ENCODE data around the gene HSPA12A. TPM values are rescaled to one million over a fixed set of nuclear protein-coding genes. Genes with fewer than 3 reads are reported as not detected.

HSPA12A gene
- total and polyA plus RNA-seq, 9 of the 15 experiments (the other 6 are each of a cell fraction or from before 2014, with no cell fraction given) = 0.01 to 0.18 (median 0.04) TPM; not detected in 4

- TF ChIP-seq, protein P1, sequence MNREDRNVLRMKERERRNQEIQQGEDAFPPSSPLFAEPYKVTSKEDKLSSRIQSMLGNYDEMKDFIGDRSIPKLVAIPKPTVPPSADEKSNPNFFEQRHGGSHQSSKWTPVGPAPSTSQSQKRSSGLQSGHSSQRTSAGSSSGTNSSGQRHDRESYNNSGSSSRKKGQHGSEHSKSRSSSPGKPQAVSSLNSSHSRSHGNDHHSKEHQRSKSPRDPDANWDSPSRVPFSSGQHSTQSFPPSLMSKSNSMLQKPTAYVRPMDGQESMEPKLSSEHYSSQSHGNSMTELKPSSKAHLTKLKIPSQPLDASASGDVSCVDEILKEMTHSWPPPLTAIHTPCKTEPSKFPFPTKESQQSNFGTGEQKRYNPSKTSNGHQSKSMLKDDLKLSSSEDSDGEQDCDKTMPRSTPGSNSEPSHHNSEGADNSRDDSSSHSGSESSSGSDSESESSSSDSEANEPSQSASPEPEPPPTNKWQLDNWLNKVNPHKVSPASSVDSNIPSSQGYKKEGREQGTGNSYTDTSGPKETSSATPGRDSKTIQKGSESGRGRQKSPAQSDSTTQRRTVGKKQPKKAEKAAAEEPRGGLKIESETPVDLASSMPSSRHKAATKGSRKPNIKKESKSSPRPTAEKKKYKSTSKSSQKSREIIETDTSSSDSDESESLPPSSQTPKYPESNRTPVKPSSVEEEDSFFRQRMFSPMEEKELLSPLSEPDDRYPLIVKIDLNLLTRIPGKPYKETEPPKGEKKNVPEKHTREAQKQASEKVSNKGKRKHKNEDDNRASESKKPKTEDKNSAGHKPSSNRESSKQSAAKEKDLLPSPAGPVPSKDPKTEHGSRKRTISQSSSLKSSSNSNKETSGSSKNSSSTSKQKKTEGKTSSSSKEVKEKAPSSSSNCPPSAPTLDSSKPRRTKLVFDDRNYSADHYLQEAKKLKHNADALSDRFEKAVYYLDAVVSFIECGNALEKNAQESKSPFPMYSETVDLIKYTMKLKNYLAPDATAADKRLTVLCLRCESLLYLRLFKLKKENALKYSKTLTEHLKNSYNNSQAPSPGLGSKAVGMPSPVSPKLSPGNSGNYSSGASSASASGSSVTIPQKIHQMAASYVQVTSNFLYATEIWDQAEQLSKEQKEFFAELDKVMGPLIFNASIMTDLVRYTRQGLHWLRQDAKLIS (CRISPR knock-in tag; IDR thresholded peaks at IDR 0.05) = no peak
These were observed 83.2 kb downstream of the HSPA12A start (continued) for GRCh38 chr10:116659049-116659670.

GRCh38 chr10:116657863-116658551 lies 84.4 kb downstream of the HSPA12A start:
- CTCF ChIA-PET (ENCODE audit: low intra/inter-chr PET ratio) = no interaction called here
- Histone ChIP-seq H3K4me1 (replicated peaks in 1 of 2; ENCODE audit: control insufficient read depth in 2 of 2, insufficient read depth in 2 of 2, low read length in 2 of 2) (no peaks in the 10 kb centered on the region), H3K27me3 (ENCODE audit: control insufficient read depth in 2 of 2, insufficient read depth in 2 of 2, low read length in 2 of 2) (no peaks in the 10 kb centered on the region; a peak in 1 of 5 replicates), H3K9me1 (ENCODE audit: control insufficient read depth, insufficient read depth, low read length) (no peaks in the 10 kb centered on the region), H2AFZ (ENCODE audit: low read depth, low read length) (no peak overlapping the region), H3K27ac (ENCODE audit: extremely low read depth, low read depth, low read length) (no peak overlapping the region), H4K20me1 (replicated peaks; ENCODE audit: control insufficient read depth, insufficient read depth, low read length) (no peaks in the 10 kb centered on the region), H3K9ac (ENCODE audit: insufficient read depth in 1 of 2, low read depth in 2 of 2, low read length in 2 of 2) (no peak overlapping the region), H3K36me3 (ENCODE audit: control insufficient read depth, insufficient read depth, low read length) (no peaks in the 10 kb centered on the region), H3K9me3 (replicated peaks; ENCODE audit: control insufficient read depth, insufficient read depth, low read depth, low read length) (no peaks in the 10 kb centered on the region), H3K4me3 (no peak overlapping the region), H3K4me2 (ENCODE audit: insufficient read depth, low read length) (no peak overlapping the region), H3K79me2 (ENCODE audit: control insufficient read depth, insufficient read depth, low read length) (no peaks in the 10 kb centered on the region)
- DNase-seq (ENCODE audit: extremely low read depth in 1 of 4, low spot score in 3 of 4) (no peak), ATAC-seq (no peak), FAIRE-seq (no peak)
- no TSS peak for BruUV-seq (replicated peaks)
- in situ Hi-C loops (cut with MboI) (no loop called here), intact Hi-C loops (cut with micrococcal nuclease) (no loop called here)
- POLR2A ChIA-PET = interaction anchor here (0.7 kb wide), 1 partner anchor 31 kb away, joined by 3 read pairs; no protein-coding TSS in a partner anchor
- 0% methylated on average over 4 of the region's 5 CpGs for WGBS (ENCODE audit: insufficient coverage, low coverage, missing lambda C conversion rate)
- no peak for TF ChIP-seq PRDM10 (IDR thresholded peaks at IDR 0.05; ENCODE audit: partially characterized antibody)
- no peak for TF ChIP-seq ZNF609 (CRISPR knock-in tag; IDR thresholded peaks at IDR 0.05; ENCODE audit: borderline replicate concordance)
- TF ChIP-seq IRF2 (CRISPR knock-in tag; IDR thresholded peaks at IDR 0.05) = no peak

Measured in K562 (cell line).